GM12878 (cell line): ENCODE measurements around the gene KDM4C. TPM values are rescaled to one million over a fixed set of nuclear protein-coding genes. Genes with fewer than 3 reads are reported as not detected.

Experiments
- ATAC-seq: fragments of 200-7000 bp; cut with Tn5 transposase; 3 replicates; pipeline ENCODE4 v1.9.1; 2020; ENCODE audit warnings: mild to moderate bottlenecking, moderate library complexity
- BruUV-seq: library from RNA; stranded (reverse); fragments of 400-500 nt; replicated peaks from 2 replicates; lab custom pipeline; 2021; lab: Mats Ljungman, UMichigan
- CTCF ChIA-PET: fragments of 300-600 bp; sonication (Branson Sonifier 250); formaldehyde crosslinking; extraction: SDS; loops from one replicate; lab custom pipeline; 2021; ENCODE audit warnings: inconsistent platforms; lab: Yijun Ruan, JAX
- POLR2A ChIA-PET: fragments of 350-600 bp; formaldehyde crosslinking; extraction: SDS; loops from one replicate; lab custom pipeline; 2021; ENCODE audit warnings: inconsistent platforms; lab: Charles Lee
- RAD21 ChIA-PET: fragments of 300-600 bp; sonication (Branson Sonifier 250); formaldehyde crosslinking; loops from one replicate; lab custom pipeline; 2023; ENCODE audit warnings: antibody characterized with exemption; ENCODE audit not compliant: unreplicated experiment; lab: Charles Lee
- SMC1A ChIA-PET: fragments of 300-600 bp; sonication (Branson Sonifier 250); formaldehyde crosslinking; loops from one replicate; lab custom pipeline; 2023; ENCODE audit not compliant: unreplicated experiment, uncharacterized antibody; lab: Charles Lee
- DNase-seq: peaks from one replicate; pipeline ENCODE4 v3.0.0-alpha.2; 2011; ENCODE audit warnings: low read depth, low spot score
- FAIRE-seq: peaks from 3 replicates; lab custom pipeline; 2011; peaks lifted over from hg19 to GRCh38; lab: Jason Lieb, UNC
- H2AFZ ChIP-seq: 2 replicates; pipeline ENCODE4 v1.6.0; 2011; ENCODE audit warnings: low read depth, low read length, control low read depth; ENCODE audit not compliant: control insufficient read depth
- H3K27ac ChIP-seq: 2 replicates; pipeline ENCODE4 v1.5.1; 2011; ENCODE audit warnings: control low read depth; ENCODE audit not compliant: control insufficient read depth, insufficient read depth
- H3K27me3 ChIP-seq, 2 experiments: replicated peaks in 1 of 2; 2 replicates each; pipeline versions ENCODE4 v1.6.0 to v1.6.1; 2011; ENCODE audit warnings: low read length in 1 of 2; ENCODE audit not compliant: control insufficient read depth in 2 of 2, insufficient read depth in 2 of 2
- H3K36me3 ChIP-seq, 2 experiments: 2 replicates each; pipeline ENCODE4 v1.5.1; 2011; ENCODE audit warnings: low read length in 1 of 2; ENCODE audit not compliant: control insufficient read depth in 2 of 2, insufficient read depth in 2 of 2
- H3K4me1 ChIP-seq: 2 replicates; pipeline ENCODE4 v1.6.1; 2011; ENCODE audit warnings: mild to moderate bottlenecking, low read length, moderate library complexity, mixed read lengths; ENCODE audit not compliant: control insufficient read depth, insufficient read depth
- H3K4me2 ChIP-seq: 2 replicates; pipeline ENCODE4 v1.6.0; 2011; ENCODE audit warnings: control low read depth; ENCODE audit not compliant: control insufficient read depth, insufficient read depth
- H3K4me3 ChIP-seq: fragments of 200-600 bp; sonication (generic); 2 replicates; pipeline ENCODE4 v1.5.1; 2016
- H3K79me2 ChIP-seq: 2 replicates; pipeline ENCODE4 v1.6.0; 2011; ENCODE audit warnings: low read length; ENCODE audit not compliant: control insufficient read depth, insufficient read depth
- H3K9ac ChIP-seq: 2 replicates; pipeline ENCODE4 v1.8.0; 2011; ENCODE audit warnings: low read length, control low read depth, mixed read lengths; ENCODE audit not compliant: control insufficient read depth, insufficient read depth
- H3K9me3 ChIP-seq: replicated peaks from 3 replicates; pipeline ENCODE4 v1.5.1; 2011; ENCODE audit warnings: mild to moderate bottlenecking, low read length; ENCODE audit not compliant: control insufficient read depth, insufficient read depth
- H4K20me1 ChIP-seq: 2 replicates; pipeline ENCODE4 v1.6.0; 2011; ENCODE audit not compliant: control insufficient read depth, insufficient read depth
- ATF7 ChIP-seq: fragments of 450-650 bp; IDR thresholded peaks from 2 replicates; pipeline ENCODE4 v1.6.1; 2016; ENCODE audit warnings: low read depth, mild to moderate bottlenecking
- BHLHE40 ChIP-seq, 2 experiments: fragments of 450-650 bp in 1 of 2; IDR thresholded peaks; 2 replicates each; pipeline ENCODE4 v1.6.1; 2011 to 2017; ENCODE audit warnings: low read depth in 2 of 2, borderline replicate concordance in 1 of 2, improper control_type of control experiment in 1 of 2, low read length in 1 of 2, mild to moderate bottlenecking in 1 of 2
- GATAD2B ChIP-seq: fragments of 450-650 bp; conservative IDR thresholded peaks from 2 replicates; pipeline ENCODE4 v1.6.1; 2017; ENCODE audit warnings: low read depth, mild to moderate bottlenecking, moderate library complexity
- HDAC2 ChIP-seq: fragments of 200-600 bp; sonication (generic); IDR thresholded peaks from 2 replicates; pipeline ENCODE4 v1.6.1; 2017
- MYB ChIP-seq: fragments of 150-350 bp; IDR thresholded peaks from 2 replicates; pipeline ENCODE4 v1.6.1; 2014; ENCODE audit warnings: mild to moderate bottlenecking, low read depth, low read length, borderline replicate concordance
- MYC ChIP-seq: IDR thresholded peaks from 2 replicates; pipeline ENCODE4 v1.6.1; 2011; ENCODE audit warnings: mild to moderate bottlenecking, low read length, moderate library complexity, inconsistent platforms; ENCODE audit not compliant: insufficient read depth, insufficient replicate concordance, insufficient read length, severe bottlenecking
- NFYA ChIP-seq: IDR thresholded peaks from 2 replicates; pipeline ENCODE4 v1.6.1; 2011; ENCODE audit warnings: low read depth, mild to moderate bottlenecking, low read length, improper control_type of control experiment, borderline replicate concordance
- NRF1 ChIP-seq: conservative IDR thresholded peaks from 2 replicates; pipeline ENCODE4 v1.6.1; 2011; ENCODE audit warnings: mild to moderate bottlenecking, low read depth, low read length, improper control_type of control experiment
- POLR2AphosphoS2 ChIP-seq: IDR thresholded peaks from 2 replicates; pipeline ENCODE4 v1.6.1; 2011; ENCODE audit warnings: low read depth, mild to moderate bottlenecking, low read length, improper control_type of control experiment, moderate library complexity
- POU2F2 ChIP-seq: IDR thresholded peaks from 3 replicates; pipeline ENCODE4 v1.6.1; 2011; ENCODE audit warnings: low read depth, mild to moderate bottlenecking, low read length, borderline replicate concordance
- RELA ChIP-seq: fragments of 450-650 bp; IDR thresholded peaks from 2 replicates; pipeline ENCODE4 v1.8.0; 2014; ENCODE audit warnings: borderline replicate concordance; ENCODE audit not compliant: partially characterized antibody
- SIX5 ChIP-seq: IDR thresholded peaks from 2 replicates; pipeline ENCODE4 v1.6.1; 2011; ENCODE audit warnings: mild to moderate bottlenecking, low read depth, low read length, moderate library complexity; ENCODE audit not compliant: severe bottlenecking
- ZNF384 ChIP-seq: IDR thresholded peaks from 2 replicates; pipeline ENCODE4 v1.6.1; 2012; ENCODE audit warnings: low read depth, mild to moderate bottlenecking, low read length, improper control_type of control experiment, borderline replicate concordance
- WGBS: methylation state at CpG from one replicate; pipeline ENCODE4 v1.1.6; 2016; ENCODE audit warnings: low lambda C conversion rate; ENCODE audit not compliant: insufficient replicate concordance, insufficient coverage; ENCODE audit errors: missing lambda C conversion rate; 5-methylcytosine and 5-hydroxymethylcytosine counted together
- in situ Hi-C: fragments of 300-500 bp; cut with MboI; formaldehyde crosslinking; loops from 9 replicates; pipeline ENCODE4 v1.14.3; 2018; ENCODE audit warnings: mixed read lengths
- intact Hi-C: fragments of 100-400 bp; cut with micrococcal nuclease; formaldehyde crosslinking; loops from one replicate; pipeline ENCODE4 v1.14.2; 2022; ENCODE audit not compliant: unreplicated experiment
- polyA plus RNA-seq, 11 experiments: library from polyadenylated mRNA; depleted of rRNA in 4 of 11; unstranded in 6 of 11; stranded (reverse) in 5 of 11; fragments of >200 nt; fragmentation: Nextera tagmentation in 4 of 11; fragmentation: Illumina TruSeq in 1 of 11; extraction: Ambion mirVana in 4 of 11; extraction: Trizol in 1 of 11; gene quantifications; 1 replicate in 1 of 11; 2 replicates in 10 of 11; pipeline versions ENCODE4 v1.2.1 to v1.2.3, GENCODE V29; 2011 to 2016; ENCODE audit warnings: inconsistent platforms in 2 of 11, missing spikeins in 2 of 11, low read depth in 1 of 11
- total RNA-seq, 4 experiments: library from RNA; depleted of rRNA in 3 of 4; stranded (reverse); fragments of >200 nt in 3 of 4; fragmentation: Illumina TruSeq in 1 of 4; extraction: Trizol in 1 of 4; gene quantifications; 2 replicates each; pipeline versions ENCODE4 v1.2.1 to v1.2.3, GENCODE V29; 2013 to 2021
- TF ChIP-seq, protein P1 (sequence below): fragments of 150-350 bp; IDR thresholded peaks from 2 replicates; pipeline ENCODE4 v1.6.1; 2014; ENCODE audit warnings: mild to moderate bottlenecking, low read depth, low read length
- TF ChIP-seq, protein P2 (sequence below): fragments of 450-650 bp; IDR thresholded peaks from 2 replicates; pipeline ENCODE4 v1.6.1; 2014; ENCODE audit warnings: mild to moderate bottlenecking

The KDM4C gene
- total and polyA plus RNA-seq, 10 of the 15 experiments (the other 5 are each of a cell fraction or from before 2014, with no cell fraction given): 6.8 to 41.2 (median 20.1) TPM

DNA sequence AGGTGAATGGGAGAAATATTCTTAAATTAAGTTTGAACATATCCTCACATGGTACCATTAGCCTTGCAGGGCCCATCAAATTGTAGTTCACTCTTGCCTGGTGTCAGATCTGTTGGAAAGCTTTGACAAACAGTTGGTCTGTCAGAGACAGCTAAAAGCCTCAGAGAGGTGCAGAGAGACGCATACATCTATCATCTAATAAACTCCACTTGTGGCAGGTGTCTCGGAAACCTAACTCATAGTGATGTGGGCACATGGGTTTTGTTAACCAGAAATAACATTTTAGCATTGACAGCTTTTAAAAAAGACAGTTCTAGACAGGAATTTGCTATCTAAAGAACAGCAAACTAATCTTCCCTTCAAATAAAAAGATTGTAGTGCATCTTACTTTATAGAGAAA lies 315.9 kb downstream of the KDM4C start (continued):
- no peak for TF ChIP-seq NFYA

DNA sequence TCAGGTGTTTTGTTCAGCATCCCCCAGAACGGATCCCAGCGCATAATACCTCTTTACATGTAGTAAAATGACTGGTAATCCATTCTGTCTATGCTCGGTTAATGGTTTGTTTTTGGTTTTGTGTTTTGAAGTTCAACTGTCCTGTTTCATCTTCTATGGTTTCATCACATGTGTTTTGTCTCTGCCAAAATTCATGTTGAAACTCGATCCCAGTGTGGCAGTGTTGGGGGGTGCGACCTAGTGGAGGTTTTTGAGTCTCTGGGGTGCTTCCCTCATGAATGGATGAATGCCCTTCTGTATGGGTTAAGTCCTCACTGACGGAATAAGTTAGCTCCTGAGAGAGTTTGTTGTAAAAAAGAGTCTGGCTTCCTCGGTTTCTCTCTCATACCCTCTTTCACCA lies 317.4 kb downstream of the KDM4C start:
- intact Hi-C loops: no loop called here
- 97% methylated on average over 7 of the region's 7 CpGs for WGBS

DNA sequence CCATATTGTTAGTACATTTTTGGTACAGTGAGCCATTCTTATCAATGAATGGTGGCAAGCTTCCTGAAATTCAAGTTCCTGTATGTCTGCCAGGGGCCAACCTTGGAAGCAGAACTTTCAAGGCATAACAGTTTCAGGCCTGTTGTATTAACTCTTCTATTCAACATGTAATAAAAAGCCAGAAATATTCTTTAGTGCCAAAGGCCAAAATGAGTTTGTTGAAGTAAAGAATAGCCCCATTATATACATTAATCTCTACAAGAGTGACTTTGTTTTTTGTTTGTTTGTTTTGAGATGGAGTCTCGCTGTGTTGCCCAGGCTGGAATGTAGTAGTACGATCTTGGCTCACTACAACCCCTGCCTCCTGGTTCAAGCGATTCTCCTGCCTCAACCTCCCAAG lies 321.3 kb downstream of the KDM4C start:
- no peak overlapping the region for H3K9ac ChIP-seq
- no peak for ATAC-seq
- no peak for FAIRE-seq
- ChIA-PET RAD21 (no interaction called here), CTCF (interaction anchor here (1.0 kb wide), 1 partner anchor 159 kb away, joined by 3 read pairs; no protein-coding TSS in a partner anchor), POLR2A (no interaction called here), SMC1A (no interaction called here)
- H3K27ac ChIP-seq: no peak overlapping the region
- no peaks in the 10 kb centered on the region for H3K79me2 ChIP-seq
- intact Hi-C loops (no loop called here), in situ Hi-C loops (no loop called here)
- H3K4me3 ChIP-seq: no peak overlapping the region
- no peak for DNase-seq
- WGBS: 100% methylated on average over 3 of the region's 3 CpGs
- no peaks in the 10 kb centered on the region for H3K4me1 ChIP-seq
- H3K27me3 ChIP-seq: no peaks in the 10 kb centered on the region
- no peaks in the 10 kb centered on the region for H4K20me1 ChIP-seq
- no TSS peak for BruUV-seq
- H2AFZ ChIP-seq: no peak overlapping the region
- H3K9me3 ChIP-seq: no peaks in the 10 kb centered on the region
- peaks cover 0 to 4% of the 10 kb centered on the region in 2 experiments; a peak in 1 of 4 replicates for H3K36me3 ChIP-seq
- no peak overlapping the region for H3K4me2 ChIP-seq
- TF ChIP-seq NRF1 (no peak), SIX5 (no peak), MYC (no peak), HDAC2 (no peak), ATF7 (no peak), BHLHE40 (IDR thresholded peaks at IDR 0.05; ENCODE audit: borderline replicate concordance in 1 of 2, low read depth in 2 of 2, low read length in 1 of 2) (no peak), MYB (no peak), RELA (no peak), POLR2AphosphoS2 (no peak), GATAD2B (no peak)
- TF ChIP-seq, protein P1, sequence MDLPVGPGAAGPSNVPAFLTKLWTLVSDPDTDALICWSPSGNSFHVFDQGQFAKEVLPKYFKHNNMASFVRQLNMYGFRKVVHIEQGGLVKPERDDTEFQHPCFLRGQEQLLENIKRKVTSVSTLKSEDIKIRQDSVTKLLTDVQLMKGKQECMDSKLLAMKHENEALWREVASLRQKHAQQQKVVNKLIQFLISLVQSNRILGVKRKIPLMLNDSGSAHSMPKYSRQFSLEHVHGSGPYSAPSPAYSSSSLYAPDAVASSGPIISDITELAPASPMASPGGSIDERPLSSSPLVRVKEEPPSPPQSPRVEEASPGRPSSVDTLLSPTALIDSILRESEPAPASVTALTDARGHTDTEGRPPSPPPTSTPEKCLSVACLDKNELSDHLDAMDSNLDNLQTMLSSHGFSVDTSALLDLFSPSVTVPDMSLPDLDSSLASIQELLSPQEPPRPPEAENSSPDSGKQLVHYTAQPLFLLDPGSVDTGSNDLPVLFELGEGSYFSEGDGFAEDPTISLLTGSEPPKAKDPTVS: no peak

More for the DNA sequence above, 317.4 kb downstream of the KDM4C start:
- Histone ChIP-seq H4K20me1 (no peaks in the 10 kb centered on the region), H3K4me1 (no peaks in the 10 kb centered on the region), H3K36me3 (peaks cover 0 to 4% of the 10 kb centered on the region in 2 experiments; a peak in 1 of 4 replicates), H3K4me2 (no peak overlapping the region), H3K4me3 (no peak overlapping the region), H3K27me3 (no peaks in the 10 kb centered on the region), H2AFZ (no peak overlapping the region), H3K79me2 (no peaks in the 10 kb centered on the region), H3K9ac (no peak overlapping the region), H3K9me3 (no peaks in the 10 kb centered on the region), H3K27ac (no peak overlapping the region)
- POLR2A ChIA-PET: no interaction called here
- CTCF ChIA-PET: no interaction called here
- SMC1A ChIA-PET: no interaction called here
- RAD21 ChIA-PET: no interaction called here
- FAIRE-seq: no peak
- TF ChIP-seq ZNF384 (no peak), POU2F2 (no peak)
- TF ChIP-seq, protein P2, sequence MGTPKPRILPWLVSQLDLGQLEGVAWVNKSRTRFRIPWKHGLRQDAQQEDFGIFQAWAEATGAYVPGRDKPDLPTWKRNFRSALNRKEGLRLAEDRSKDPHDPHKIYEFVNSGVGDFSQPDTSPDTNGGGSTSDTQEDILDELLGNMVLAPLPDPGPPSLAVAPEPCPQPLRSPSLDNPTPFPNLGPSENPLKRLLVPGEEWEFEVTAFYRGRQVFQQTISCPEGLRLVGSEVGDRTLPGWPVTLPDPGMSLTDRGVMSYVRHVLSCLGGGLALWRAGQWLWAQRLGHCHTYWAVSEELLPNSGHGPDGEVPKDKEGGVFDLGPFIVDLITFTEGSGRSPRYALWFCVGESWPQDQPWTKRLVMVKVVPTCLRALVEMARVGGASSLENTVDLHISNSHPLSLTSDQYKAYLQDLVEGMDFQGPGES: no peak
- in situ Hi-C loops: no loop called here
- DNase-seq: no peak
- ATAC-seq: no peak
- BruUV-seq: no TSS peak
